GM21528 (cell line): ENCODE results near the gene CPLX1.
"Not testable (repeated sequence)": the region's sequence is repeated elsewhere in the genome, so short reads cannot be mapped to it uniquely, and the experiment has no call there.

Experiments
- ATAC-seq: cut with Tn5 transposase; IDR thresholded peaks from one replicate; pipeline ENCODE4 v1.9.1; 2021; ENCODE audit warnings: mild to moderate bottlenecking, moderate library complexity; ENCODE audit not compliant: unreplicated experiment, low FRiP score

CPLX1 gene

DNA sequence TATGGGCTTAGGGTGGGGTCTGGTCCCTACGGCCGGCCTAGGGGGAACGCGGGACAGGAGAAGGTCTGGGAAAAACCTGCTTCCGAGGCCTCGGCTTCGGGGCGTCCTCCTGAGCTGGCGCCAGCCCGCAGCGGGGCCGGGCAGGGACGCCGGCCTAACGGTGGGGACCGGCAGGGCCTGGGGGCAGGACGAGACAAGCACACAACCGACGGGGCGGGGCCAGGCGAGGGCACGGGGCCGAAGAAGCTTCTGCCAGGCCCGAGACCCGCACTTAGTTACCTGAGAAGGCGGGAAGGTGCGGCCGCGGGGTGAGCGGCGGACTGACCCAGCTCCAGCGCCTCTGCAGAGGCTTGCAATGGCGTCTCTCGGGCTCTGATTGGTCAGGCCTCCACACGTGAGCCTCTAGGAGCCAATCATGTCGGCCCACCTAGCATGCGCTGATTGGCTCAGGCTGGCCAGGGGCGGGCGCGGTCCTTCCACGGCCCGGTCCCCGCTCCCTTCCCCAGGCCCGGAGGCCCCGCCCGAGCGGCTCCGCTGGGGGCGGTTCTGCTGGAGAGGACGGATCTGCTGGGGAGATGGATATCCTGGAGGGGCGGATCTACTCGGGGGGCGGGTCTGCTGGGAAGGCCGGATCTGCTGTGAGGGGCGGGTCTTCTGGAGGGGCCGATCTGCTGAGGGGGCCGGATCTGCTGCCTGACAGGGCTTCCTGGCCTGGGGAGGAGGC lies 44.3 kb downstream of the CPLX1 start:
- ATAC-seq, result peak; percentile 96

- peak; percentile 7 for ATAC-seq
Measured at GRCh38 chr4:780716-781492, 45.0 kb downstream of the CPLX1 start.

- not testable (repeated sequence) for ATAC-seq
Measured at GRCh38 chr4:780255-780654, 45.7 kb downstream of the CPLX1 start.

- no peak for ATAC-seq
Measured at GRCh38 chr4:779555-779954, 46.4 kb downstream of the CPLX1 start.

GRCh38 chr4:777520-778262 lies 48.2 kb downstream of the CPLX1 start:
- ATAC-seq, result no peak

- no peak for ATAC-seq
Measured at GRCh38 chr4:776743-777441, 49.0 kb downstream of the CPLX1 start.

DNA sequence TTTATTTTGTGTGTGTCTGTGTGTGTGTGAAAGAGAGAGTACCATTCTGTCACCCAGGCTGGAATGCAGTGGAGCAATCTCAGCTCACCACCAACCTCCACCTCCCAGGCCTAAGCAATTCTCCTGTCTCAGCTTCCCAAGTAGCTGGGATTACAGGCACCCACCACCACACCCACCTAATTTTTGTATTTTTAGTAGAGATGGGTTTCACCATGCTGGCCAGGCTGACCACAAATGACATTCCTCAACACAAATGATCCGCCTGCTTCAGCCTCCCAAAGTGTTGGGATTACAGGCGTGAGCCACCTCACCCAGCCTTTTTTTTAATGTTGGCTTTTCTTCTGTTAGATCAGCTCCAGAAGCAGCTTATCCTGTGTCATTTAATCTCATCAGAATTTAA lies 50.4 kb downstream of the CPLX1 start:
- ATAC-seq, result not testable (repeated sequence)

GRCh38 chr4:774419-775092 lies 51.4 kb downstream of the CPLX1 start:
- ATAC-seq, result not testable (repeated sequence)

- no peak for ATAC-seq
Measured at GRCh38 chr4:773214-773613, 52.7 kb downstream of the CPLX1 start.

- no peak for ATAC-seq
Measured at GRCh38 chr4:772776-773175, 53.2 kb downstream of the CPLX1 start.

DNA sequence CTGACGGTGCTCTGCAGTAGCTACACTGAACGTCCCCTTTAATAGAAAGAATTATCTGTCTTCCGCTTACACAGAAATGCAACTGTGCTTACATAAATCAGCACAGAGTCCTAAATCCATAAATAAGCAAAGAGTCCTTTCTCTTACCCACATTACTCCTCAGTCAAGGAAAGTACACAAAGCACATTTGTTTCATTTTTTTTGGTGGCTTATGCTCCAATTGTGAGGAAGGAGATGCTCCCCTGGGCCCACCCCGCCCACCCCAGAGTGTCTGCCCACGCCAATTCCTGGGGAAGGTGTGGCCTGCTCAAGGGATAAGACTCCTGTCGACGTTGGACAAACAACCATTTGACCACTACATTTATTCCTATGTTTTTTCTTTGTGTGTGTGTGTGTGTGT lies 53.8 kb downstream of the CPLX1 start:
- ATAC-seq, result no peak

GRCh38 chr4:771464-771863 lies 54.5 kb downstream of the CPLX1 start:
- ATAC-seq, result no peak

DNA sequence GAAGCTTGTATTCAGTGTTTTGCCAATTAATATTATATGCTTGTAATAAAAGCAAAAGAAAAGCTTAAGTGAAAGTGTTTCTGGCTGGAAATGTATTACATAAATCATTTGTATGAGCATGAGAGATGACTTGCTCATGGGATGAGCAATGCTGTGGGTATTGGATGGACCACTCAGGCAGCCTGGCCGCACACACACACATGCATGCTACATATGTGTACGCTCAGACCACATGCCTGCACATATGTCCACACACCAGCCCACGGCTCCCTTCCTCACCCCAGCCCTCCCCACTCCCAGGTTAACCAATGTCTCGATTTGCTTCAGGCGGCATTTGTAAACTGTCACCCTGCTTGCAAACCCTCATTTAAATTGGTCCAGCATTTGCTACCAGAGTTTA lies 55.9 kb downstream of the CPLX1 start:
- ATAC-seq, result no peak

DNA sequence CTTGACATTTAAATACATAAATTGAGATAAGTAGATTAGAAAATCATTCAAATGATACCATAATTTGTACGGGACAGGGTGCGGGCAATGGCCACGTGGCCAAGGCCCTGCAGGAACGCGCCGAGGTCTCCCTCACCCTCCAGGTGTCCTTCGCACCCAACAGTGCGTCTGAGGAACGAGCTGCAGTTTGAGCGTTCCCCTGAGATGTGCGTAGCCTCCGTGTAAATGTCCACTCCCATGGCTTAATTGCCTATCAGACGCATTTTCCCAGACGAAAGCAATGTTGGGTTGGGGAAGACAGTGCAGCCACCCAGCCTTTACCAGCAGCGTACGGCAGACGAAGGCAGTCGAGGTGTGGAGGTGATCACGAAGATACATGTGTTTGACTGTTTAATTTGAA lies 56.4 kb downstream of the CPLX1 start:
- ATAC-seq, result no peak

GRCh38 chr4:768995-769394 lies 56.9 kb downstream of the CPLX1 start:
- ATAC-seq, result no peak

- no peak for ATAC-seq
Measured at GRCh38 chr4:768076-768475, 57.9 kb downstream of the CPLX1 start.

DNA sequence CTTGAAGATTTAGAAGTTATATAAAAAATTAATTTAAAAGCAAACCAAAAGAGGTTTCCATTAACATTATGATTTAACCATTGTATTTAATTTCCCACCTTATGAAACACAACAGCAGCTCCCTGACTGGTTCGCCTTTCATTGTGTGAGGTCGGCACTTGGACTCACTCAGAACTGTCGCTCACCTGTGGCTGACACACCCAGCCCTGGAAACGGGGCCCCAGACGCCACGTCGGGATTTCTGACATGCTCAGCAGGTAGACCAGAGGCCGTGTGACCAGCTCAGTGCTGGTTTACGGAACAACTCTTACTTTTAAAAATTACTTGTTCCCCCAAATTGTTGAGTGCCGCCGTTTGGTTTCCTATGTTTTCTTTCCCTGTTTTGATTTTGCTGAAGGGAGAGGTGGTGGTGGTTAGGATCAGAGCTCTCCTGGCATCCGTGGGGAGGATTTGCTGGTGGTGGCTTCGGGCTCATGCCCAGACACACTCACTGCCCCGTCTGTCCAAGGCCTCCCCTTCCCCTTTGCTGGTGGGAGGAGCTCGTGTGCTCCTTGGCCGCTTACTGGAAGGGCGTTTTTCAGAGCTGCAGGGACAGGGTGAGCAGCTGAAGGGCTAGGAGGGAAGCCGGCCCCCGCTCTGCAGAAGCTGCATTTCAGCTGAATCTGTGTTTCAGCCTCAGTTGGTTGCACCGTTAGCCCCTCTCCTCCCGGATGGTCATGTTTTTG lies 59.2 kb downstream of the CPLX1 start:
- ATAC-seq, result no peak

GRCh38 chr4:766152-766515 lies 59.8 kb downstream of the CPLX1 start:
- no peak for ATAC-seq

DNA sequence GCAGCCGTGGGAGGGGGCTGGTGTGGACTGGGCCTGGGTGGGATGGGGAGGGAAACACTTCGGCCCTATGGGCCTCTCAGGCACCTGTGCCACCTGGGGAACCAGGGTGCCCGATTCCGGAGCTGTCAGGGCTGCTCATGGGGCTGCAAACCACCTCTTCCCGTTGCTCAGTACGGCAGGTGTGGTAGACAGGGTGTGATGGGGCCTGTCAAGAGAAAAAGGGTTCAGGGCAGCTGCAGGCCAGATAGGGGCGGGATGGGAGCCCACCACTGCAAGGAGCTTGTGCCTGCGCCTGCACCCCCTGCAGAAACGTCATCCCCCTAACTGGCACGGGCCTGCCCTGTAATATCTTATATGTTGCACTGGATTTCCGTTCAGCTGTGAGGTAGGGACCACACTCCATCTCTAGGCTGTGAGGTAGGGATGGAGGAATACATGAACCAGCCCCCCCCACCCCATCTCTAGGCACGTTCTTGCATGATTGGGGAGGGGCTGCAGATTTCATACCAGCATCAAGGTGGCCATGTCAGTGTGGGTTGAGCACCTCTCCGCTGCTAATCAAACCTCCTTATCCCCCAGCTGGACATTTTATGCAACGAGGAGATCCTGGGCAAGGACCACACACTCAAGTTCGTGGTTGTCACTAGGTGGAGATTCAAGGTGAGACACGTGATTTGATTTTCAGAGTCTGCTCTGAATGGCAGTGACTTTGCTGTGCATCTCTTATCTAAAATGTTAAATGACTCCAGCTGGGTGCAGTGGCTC lies 61.3 kb downstream of the CPLX1 start:
- no peak for ATAC-seq
